8988T (cell line): Measurements from ENCODE around the gene TGM1.
"Not testable (repeated sequence)": the region's sequence is repeated elsewhere in the genome, so short reads cannot be mapped to it uniquely, and the experiment has no call there.

Source experiments
- DNase-seq: peaks from one replicate; pipeline ENCODE4 v3.0.0; 2011

Gene TGM1

GRCh38 chr14:24232121-24232644 lies 30.8 kb downstream of the TGM1 start, which contains the start of gene NEDD8:
Gene NEDD8 (minus strand): TSS chr14:24232367. CDS start chr14:24232267, 100 bp downstream.
- DNase-seq = no peak

- DNase-seq = no peak
Observed at GRCh38 chr14:24231263-24232120, 31.5 kb downstream of the TGM1 start.

GRCh38 chr14:24228902-24229301 lies 34.1 kb downstream of the TGM1 start:
- no peak for DNase-seq

GRCh38 chr14:24226473-24226872 lies 36.5 kb downstream of the TGM1 start:
- DNase-seq = no peak

GRCh38 chr14:24224618-24225071 lies 38.3 kb downstream of the TGM1 start:
- no peak for DNase-seq

- DNase-seq = not testable (repeated sequence)
Observed at GRCh38 chr14:24222987-24223386, 40.0 kb downstream of the TGM1 start.

- DNase-seq = no peak
Observed at GRCh38 chr14:24219521-24219920, 43.5 kb downstream of the TGM1 start.

GRCh38 chr14:24219080-24219479 lies 43.9 kb downstream of the TGM1 start:
- no peak for DNase-seq

GRCh38 chr14:24216876-24217275 lies 46.1 kb downstream of the TGM1 start:
- not testable (repeated sequence) for DNase-seq

GRCh38 chr14:24216345-24216699 lies 46.7 kb downstream of the TGM1 start:
- DNase-seq = no peak

- peak; percentile 55 for DNase-seq
Observed at GRCh38 chr14:24215495-24216344, 47.3 kb downstream of the TGM1 start, which contains the start of gene MDP1. Gene MDP1 (minus strand): TSS chr14:24216066. CDS start chr14:24215955, 111 bp downstream.

GRCh38 chr14:24213866-24214662 lies 48.9 kb downstream of the TGM1 start:
- DNase-seq = no peak

GRCh38 chr14:24212924-24213865 lies 49.8 kb downstream of the TGM1 start, which contains the start of gene CHMP4A:
Gene CHMP4A (minus strand): TSS chr14:24213488. CDS start chr14:24213439, 49 bp downstream.
- DNase-seq = peak; percentile 71

GRCh38 chr14:24211311-24211710 lies 51.7 kb downstream of the TGM1 start:
- DNase-seq = no peak

GRCh38 chr14:24207625-24208024 lies 55.4 kb downstream of the TGM1 start:
- no peak for DNase-seq

GRCh38 chr14:24207104-24207551 lies 55.8 kb downstream of the TGM1 start:
- no peak for DNase-seq

- DNase-seq = no peak
Observed at GRCh38 chr14:24206260-24207103, 56.5 kb downstream of the TGM1 start.

GRCh38 chr14:24204163-24205146 lies 58.5 kb downstream of the TGM1 start:
- no peak for DNase-seq
